Measurements from ENCODE around the gene BRIX1.

Gene BRIX1, protein sequence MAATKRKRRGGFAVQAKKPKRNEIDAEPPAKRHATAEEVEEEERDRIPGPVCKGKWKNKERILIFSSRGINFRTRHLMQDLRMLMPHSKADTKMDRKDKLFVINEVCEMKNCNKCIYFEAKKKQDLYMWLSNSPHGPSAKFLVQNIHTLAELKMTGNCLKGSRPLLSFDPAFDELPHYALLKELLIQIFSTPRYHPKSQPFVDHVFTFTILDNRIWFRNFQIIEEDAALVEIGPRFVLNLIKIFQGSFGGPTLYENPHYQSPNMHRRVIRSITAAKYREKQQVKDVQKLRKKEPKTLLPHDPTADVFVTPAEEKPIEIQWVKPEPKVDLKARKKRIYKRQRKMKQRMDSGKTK

DNA sequence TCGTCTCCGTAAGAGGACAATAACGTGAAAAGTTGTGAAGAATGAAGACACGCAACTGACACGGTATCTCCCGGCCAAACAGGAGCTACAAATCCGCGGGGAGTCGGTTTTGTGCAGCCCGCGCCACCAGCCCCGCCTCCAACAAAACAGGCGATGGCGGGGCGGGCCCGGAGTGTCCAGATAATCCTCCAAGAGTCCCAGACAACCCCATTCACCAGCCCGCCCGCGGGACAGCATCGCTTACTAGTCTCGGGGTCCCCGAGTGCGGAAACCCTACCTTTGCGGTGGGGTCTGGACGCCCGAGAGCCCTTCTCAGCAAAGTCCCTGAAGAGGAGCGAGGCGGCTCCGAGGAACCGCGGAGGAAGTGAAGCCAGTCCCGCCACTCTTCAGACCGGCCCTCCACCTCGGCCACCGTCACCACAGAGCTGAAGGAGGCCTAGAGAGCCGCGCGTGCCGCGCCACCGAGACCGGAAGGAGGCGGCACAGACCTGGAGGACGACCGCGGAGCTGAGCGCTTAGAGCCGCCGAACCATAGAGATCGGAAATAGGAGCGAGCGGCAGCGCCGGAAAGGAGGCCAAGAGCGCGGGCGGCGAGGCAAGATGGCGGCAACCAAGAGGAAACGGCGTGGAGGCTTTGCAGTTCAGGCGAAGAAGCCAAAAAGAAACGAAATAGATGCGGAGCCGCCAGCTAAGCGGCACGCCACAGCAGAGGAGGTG, at the start of gene BRIX1, which contains the start of gene RAD1:
TSS of gene BRIX1 (plus strand) at position 573 of the 717 bp plus-strand sequence. CDS start at position 601, 28 bp downstream.
TSS of gene RAD1 (minus strand) at position 366 of the 717 bp plus-strand sequence. CDS start 612 bp downstream, outside the sequence.
- DNase-seq (ENCODE audit: low spot score) = peak; percentile 97
- peak; percentile 44 for FAIRE-seq

DNA sequence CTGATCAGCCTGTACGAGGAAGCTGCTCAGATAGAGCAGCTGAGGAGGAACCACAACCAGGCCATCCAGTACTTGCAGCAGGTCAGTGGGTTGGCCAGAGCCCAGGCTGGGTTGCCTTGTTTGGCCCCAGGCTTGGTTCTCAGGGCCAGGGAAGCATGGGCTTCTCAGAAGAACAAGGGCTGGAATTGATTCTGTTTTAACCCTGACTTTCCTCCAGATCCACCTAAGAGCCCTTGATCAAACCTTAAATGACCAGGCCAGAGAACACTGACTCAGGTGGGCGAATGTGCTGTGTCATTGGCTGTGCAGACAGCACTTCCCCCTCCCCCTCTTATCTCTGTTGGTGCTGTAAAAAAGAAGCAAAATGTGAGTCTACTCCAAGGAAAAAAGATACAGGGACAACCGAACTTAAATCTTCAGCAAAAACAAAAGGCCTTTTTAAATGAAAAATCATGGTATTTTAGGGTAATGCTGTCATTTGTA, 48.5 kb upstream of the BRIX1 start:
- FAIRE-seq = no peak
- DNase-seq (ENCODE audit: low spot score) = no peak

DNA sequence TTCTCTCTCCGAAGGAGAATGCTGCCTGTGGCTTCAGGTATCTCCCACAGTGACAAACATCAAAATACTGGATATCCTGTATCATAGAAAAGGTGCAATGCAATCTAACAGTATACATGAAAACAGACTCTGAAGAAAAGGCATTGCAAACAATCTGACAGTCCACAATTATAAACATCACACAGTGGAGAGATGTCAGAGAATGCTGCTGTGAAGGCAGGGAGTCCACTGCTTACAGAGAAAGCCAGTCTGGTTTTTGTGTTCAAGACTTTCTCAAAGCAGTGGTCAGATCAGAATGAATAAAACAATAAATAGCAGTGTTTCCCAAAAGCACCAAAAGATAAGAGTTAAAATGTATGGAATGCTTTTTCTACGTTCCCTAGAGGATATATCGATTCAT, 47.9 kb upstream of the BRIX1 start:
- no peak for FAIRE-seq
- no peak for DNase-seq (ENCODE audit: low spot score)

DNA sequence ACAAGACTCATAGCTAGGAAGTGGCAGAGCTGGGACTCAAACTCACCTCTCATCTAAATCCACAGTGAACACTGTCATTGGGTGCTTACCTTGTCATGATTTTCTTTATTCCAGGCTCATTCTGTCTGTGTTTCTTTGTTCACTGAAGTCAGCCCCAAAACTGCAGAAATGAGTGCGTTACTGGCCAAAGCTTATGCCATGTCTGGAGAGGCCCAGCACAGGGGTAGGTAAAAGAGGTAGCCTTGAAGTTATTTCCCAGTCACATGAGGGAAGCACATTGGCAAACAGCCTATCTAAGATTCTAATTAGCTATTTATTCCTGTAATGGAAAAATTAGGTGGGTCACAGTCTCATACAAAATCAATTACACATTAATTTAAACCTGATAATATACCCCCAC, 46.7 kb upstream of the BRIX1 start:
- FAIRE-seq (no peak), DNase-seq (ENCODE audit: low spot score) (no peak)

DNA sequence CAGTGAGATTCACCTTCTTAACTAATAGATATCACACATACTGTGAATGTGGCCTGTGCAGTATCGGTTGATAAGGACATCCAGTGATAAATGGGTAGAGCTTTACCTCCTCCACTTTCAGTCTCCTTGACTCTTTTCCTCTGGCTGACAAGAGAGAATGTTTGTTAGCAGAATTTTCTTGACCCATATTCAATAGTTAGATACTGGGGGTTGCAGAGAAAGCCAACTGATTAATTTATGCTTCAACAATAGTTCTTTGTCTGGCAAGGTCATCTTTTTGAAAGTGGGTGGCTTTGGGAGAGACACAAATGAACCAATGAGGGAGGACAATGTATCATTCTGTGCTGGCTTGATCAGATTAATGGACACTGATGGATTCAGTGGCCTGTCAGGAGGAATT, 46.3 kb upstream of the BRIX1 start:
- FAIRE-seq (no peak), DNase-seq (ENCODE audit: low spot score) (no peak)

DNA sequence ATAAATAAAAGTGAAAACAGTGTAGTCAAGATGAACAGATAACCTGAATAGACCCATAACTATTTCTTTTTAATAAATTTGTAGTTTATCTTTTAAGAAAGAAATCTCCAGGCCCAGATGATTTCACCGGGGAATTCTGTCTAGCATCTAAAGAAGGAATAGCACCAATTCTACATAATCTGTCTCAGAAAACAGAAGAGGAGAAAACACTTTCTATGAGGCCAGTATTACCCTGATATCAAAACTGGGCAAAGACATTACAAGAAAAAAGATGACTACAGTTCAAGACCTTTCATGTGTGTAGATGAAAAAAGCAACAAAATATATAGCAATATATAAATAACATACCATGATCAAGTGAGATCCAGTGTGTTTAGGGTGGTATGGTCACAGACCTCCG, 45.1 kb upstream of the BRIX1 start:
- DNase-seq (ENCODE audit: low spot score) (no peak), FAIRE-seq (no peak)

DNA sequence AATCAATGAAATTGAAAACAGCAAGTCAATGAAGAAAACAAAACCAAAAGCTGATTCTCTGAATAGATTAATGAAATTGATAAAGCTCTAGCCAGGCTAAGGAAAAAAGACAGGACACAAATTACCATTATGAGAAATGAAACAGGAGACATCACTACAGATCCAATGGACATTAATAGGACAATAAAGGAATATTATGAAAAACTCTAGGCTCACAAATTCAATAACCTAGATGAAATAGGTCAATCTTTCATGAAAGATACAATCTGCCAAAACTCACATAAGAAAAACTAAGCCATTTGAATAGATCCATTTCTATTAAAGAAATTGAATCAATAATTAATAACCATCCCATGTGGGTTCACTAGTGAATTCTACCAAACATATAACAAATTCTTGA, 39.2 kb upstream of the BRIX1 start:
- DNase-seq (ENCODE audit: low spot score) (no peak), FAIRE-seq (no peak)

DNA sequence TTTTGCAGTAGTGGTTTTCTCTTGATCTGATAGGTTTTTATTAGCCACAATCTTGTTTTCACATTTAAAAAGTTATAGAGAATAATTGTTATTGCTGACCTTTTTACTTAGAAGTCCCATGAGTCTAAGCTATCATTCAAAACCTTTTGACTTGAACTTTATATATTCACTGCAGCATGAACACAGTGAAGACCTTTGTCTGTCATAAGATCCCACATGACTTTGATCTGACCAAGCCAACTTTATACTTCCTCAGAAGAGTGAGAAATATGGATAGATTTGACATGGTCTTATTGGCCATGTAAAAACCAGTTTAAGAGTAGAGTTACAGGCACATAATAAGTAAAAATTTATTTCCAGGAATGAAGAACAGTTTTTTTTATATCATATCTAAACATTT, 34.3 kb upstream of the BRIX1 start:
- no peak for DNase-seq (ENCODE audit: low spot score)
- no peak for FAIRE-seq

DNA sequence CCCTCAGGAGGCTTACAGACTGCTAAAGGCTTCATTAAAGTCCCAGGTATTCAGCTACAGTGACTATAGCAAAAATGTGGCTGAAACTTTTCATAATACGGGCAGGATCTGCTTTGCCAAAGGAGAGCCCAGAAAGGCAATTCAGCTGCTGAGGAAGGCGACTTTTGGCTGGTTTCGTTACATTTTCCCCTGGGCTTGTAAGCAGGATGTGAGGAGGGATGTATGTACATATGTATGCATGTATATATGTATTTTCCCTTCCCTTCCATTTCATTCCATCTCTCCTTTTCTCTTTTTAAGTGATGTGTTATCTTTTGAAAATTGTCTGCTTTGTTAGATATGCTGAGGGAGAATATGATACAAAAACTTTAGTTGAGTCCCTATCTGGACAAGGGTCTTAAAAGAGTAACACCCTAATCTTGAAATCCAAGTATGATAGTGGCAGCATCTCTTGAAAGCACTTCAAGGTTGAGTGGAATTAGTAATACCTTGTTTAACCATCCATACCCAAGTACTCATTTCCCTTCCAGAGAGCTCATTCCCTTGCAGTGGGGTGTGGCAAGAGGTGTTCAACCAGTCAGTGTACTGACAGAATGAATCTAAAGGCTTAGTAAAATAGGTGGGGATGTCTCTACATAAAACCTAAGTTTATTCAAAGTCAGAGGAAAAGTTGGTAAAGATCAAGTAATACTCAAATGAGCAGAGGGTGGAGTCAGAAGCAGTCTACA, 29.0 kb upstream of the BRIX1 start:
- DNase-seq (ENCODE audit: low spot score) (no peak), FAIRE-seq (no peak)

DNA sequence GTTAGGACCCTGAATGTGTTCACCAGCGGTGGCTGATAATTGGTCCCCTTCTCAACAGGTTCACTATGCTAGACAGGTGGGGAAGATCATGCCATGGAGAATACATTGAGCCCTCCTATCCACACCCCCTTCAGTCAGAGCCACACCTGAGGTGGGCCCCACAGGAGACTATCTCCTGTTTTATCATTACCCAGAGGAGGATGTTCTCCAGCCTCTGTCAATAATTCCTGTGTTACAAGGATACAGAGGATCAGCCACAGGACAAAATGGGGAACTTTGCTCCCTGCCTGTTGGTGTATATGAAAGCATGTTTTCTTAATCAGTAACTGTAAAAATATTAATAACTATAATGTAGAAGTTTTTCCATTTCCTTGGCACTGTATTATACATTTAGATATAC, 26.1 kb upstream of the BRIX1 start:
- FAIRE-seq = no peak
- DNase-seq (ENCODE audit: low spot score) = no peak

DNA sequence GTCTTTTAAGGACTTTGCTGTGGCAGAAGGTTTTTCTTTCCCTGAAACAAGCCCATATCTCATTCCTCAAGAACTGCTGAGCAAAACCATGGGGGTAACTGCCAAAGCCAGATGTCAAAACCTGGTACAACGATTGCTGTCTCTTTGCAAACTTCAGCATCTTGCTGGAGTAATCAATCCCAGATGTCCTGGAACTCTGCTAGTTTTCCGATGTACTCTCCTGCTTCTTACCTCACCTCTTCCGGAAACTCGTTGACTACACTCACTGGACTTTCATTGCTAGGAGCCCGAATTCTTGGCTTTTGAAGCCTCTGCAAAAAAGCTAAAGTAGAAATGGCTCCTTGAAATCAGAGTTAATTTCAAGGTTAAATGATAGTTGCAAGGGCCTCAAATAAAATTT, 23.5 kb upstream of the BRIX1 start:
- DNase-seq (ENCODE audit: low spot score) (no peak), FAIRE-seq (no peak)

DNA sequence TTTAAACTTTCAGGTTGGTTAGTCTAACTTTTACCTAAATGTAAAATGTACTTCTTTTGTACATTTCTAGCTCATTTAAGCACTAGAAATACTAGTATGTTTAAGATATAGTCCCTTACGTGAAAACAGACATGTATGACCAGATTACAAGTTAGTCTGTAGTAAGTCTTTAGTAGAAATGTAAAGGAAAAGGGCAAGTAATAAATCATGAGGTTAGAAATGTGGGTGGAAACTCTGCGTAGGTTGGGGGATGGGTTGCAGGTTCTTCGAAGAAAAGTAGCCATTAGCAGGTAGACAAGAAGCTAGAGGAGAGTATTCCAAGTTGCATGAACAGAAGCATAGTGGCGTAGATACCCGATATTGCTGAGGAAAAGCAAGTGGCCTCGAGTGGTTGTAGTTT, 23.1 kb upstream of the BRIX1 start:
- DNase-seq (ENCODE audit: low spot score) (no peak), FAIRE-seq (no peak)

DNA sequence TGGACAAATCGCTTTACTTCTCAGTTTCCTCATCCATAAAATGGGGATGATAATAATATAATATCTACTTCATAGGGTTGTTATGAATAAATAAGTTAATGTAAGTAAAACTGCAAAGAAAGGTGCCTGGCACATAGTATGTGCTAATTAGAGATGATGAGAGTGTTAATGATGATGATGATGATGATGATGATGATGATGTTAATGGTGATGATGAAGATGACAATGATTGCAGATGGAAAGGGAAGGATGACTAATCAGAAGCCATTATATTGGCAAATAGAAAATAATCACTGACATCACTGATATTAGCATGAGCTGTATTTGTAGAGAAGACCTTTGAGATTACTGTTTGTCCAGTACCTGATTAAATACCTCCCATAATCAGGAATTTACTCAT, 20.8 kb upstream of the BRIX1 start:
- FAIRE-seq (no peak), DNase-seq (ENCODE audit: low spot score) (no peak)

DNA sequence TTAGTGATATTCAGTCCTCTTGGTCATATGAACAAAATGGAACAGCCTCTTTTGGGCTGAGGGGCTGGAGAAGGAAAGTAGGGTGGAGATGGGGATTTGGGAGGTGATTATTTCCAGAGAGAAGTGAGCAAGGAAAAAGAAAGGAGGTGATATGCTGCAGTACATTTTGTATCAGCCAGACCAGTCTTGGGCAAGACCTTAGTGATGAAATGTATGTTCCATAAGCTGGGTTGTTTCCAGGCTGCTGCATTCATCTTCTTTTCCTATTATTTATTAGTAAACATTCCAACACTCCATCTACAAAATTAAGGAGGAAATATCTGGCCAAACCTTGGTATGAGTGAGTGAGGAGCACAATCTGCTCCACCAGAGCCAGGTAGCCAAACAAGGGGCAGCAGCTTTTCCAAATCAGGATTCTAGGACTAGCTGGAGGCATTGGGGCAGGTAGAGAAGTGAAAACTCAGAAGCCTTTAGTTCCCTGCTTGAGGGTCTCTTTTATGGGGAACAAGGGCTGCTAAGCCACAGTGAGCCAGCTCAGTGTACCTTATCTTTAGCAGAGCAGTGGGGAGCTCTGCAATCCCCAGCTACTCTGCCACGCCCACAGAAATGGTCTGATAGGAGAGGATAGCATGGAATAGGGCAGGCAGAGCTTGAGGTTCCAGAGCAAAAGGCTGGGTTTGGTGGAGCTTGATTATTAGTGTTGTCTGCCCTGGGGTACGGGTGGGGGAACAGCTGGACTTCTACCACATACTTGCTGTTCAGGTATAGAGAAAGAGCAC, 19.7 kb upstream of the BRIX1 start:
- no peak for FAIRE-seq
- DNase-seq (ENCODE audit: low spot score) = no peak

DNA sequence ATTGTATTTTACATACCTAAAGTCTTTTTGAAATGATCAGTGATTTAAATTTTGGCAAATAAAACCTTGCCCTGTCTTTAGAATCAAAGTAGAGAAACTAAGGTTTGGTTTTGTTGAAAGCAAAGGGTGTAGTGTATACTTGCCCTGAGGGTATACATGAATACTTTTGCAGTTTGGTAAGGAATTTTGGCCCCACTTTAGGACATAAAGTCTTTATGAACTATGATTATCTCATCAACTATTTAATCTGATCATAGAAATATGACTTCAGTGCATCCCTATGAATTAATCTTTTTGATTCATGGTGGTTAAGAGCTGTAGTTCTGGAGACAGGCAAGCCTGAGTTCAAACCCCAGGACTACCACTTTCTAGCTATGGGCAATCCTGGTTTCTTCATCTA, 17.9 kb upstream of the BRIX1 start:
- FAIRE-seq = no peak
- DNase-seq (ENCODE audit: low spot score) = no peak

DNA sequence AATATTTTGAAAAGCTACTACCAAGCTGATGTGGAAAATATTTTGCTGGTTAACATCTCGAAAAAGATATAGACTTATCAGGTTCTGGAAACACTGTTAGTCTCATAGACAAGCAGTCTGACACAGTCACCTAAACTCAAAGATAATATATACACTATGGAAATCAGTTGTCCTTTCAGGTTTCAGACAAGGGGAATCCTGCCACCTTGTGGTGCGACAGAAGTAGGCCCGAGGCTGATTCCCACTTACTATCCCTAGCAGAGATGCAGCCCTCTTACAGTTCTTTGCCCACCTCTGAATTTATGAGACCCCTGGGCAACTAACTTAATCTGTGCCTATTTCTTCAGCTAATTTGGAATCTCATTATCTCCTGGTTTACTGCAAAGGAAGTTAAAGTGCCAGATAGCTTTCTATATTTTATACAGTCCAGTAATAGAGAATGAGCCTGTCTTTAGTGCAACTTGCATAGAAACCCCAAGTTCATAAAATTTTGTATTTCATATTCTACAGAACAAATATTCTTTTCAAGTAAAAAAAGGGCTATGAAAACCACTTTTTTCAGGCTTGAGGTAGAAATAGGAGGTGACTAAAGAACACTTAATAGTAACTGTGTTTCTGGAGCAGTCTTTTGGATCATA, 17.1 kb upstream of the BRIX1 start:
- DNase-seq (ENCODE audit: low spot score) = peak; percentile 68

DNA sequence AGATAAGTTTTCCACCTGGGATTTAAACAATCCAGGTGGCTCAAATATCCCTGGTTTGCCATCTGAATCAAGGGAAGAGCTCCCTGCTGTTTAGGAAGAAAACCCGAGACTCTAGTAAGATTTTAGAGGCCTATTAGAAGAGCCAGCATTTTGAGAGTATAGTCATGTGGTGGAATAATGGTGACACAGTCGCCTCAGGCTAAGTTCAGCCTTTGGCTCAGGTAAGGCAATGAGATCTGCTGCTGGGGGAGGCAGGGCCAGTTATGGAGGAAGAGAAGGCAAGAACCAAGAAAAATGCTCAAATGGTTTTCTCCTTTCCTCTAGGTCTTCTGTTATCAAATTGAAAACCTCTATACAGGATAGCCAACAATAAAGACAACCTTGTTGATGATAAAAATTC, 16.4 kb upstream of the BRIX1 start:
- no peak for FAIRE-seq
- DNase-seq (ENCODE audit: low spot score) = no peak

More for the DNA sequence above, 17.1 kb upstream of the BRIX1 start:
- FAIRE-seq = peak; percentile 44

DNA sequence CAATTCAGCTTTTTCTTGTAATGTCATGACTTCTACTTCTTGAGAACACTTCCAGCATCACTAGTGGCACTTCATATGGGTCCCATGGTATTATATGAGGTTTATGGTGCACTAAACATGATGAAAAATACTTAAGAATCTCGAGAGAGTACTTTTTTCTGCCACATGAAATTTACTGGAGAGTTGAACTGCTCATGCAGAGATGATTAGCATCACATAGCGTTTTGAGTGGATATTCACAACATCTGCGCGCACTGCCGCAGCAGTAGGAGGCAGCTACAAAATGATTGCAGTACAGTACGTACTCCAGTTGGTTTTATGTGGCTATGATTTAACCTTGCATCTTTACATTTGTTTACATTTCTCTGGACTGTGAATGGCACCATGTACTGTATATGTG, 14.9 kb upstream of the BRIX1 start:
- FAIRE-seq (no peak), DNase-seq (ENCODE audit: low spot score) (no peak)

DNA sequence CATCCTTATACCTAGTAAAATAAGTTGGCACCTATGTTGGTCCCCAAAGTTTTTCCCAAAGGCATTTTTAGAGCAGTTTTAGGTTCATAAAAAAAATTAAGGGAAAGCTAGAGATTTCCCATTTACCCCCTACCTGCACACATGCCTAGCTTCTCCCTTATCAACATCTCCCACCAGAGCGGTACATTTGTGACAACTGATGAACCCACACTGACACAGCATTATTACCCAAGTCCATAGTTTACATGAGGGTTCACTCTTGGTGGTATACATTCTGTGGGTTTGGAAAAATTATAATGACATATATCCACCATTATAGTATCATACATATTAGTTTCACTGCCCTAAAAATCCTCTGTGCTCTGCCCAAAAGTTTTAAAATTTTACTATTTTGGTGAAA, 12.3 kb upstream of the BRIX1 start:
- FAIRE-seq (no peak), DNase-seq (ENCODE audit: low spot score) (no peak)

DNA sequence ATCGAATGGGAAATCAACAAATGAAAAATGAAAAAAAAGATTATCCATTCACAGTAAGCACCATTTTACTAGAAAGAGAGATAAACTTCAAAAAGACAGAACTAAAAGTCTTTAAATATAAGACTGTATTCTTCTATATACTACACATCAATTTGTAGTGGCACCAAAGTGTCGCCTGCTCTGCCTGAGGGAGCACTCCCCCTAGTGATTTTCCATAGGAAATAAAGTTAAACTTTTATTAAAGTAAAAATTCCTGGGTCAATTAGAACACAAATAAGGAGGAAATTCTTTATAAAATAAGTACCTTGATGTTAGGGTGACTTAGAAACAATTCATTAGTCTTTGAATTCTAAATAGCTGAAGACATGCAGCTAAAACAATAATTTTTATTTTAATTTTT, 9.9 kb upstream of the BRIX1 start:
- DNase-seq (ENCODE audit: low spot score) = no peak
- no peak for FAIRE-seq

DNA sequence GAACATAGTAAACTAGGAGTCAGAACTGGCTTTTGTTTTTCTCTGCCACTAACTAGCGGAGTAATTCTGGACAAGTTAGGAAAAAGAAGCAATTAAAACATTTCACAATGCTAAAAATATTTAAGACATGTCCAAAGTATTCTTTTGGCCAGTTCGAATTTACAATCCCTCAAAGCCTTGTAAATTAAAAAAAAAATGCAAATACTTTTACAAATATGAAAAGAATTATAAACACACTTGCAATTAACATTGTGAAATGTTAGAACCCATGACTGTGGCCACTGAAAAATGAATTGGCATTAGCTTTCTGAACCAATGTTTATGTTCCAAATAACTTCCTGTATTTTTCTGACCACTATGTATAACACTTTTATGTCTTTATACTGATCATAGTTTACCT, 2.4 kb upstream of the BRIX1 start:
- no peak for FAIRE-seq
- DNase-seq (ENCODE audit: low spot score) = no peak

Measured in urothelium cell line (cell line).